DLD1 (cell line): ENCODE data around the gene GASK1A.

ENCODE experiments used
- in situ Hi-C: cut with HindIII; loops from 2 replicates; pipeline ENCODE4 v1.10.0; 2017; ENCODE audit warnings: low sequenced_read_pairs

Gene GASK1A

GRCh38 chr3:43013256-43013655 is 34.1 kb downstream of the GASK1A start:
- in situ Hi-C loops: no loop called here

- in situ Hi-C loops: no loop called here
Measured at GRCh38 chr3:43013743-43014155, 34.6 kb downstream of the GASK1A start.

GRCh38 chr3:43014241-43014640 is 35.1 kb downstream of the GASK1A start:
- in situ Hi-C loops: no loop called here

- in situ Hi-C loops: no loop called here
Measured at GRCh38 chr3:43014956-43015355, 35.8 kb downstream of the GASK1A start.

GRCh38 chr3:43015572-43015971 is 36.5 kb downstream of the GASK1A start:
- in situ Hi-C loops: no loop called here

GRCh38 chr3:43015991-43016865 is 37.1 kb downstream of the GASK1A start:
- in situ Hi-C loops: no loop called here

GRCh38 chr3:43017004-43017403 is 37.9 kb downstream of the GASK1A start:
- in situ Hi-C loops: no loop called here

- in situ Hi-C loops: no loop called here
Measured at GRCh38 chr3:43017593-43018195, 38.6 kb downstream of the GASK1A start.

GRCh38 chr3:43018246-43018645 is 39.1 kb downstream of the GASK1A start:
- in situ Hi-C loops: no loop called here

GRCh38 chr3:43019006-43019809 is 40.1 kb downstream of the GASK1A start:
- in situ Hi-C loops: no loop called here

- in situ Hi-C loops: no loop called here
Measured at GRCh38 chr3:43019826-43020225, 40.7 kb downstream of the GASK1A start.

GRCh38 chr3:43021186-43021585 is 42.1 kb downstream of the GASK1A start:
- in situ Hi-C loops: no loop called here

GRCh38 chr3:43022121-43022520 is 43.0 kb downstream of the GASK1A start:
- in situ Hi-C loops: no loop called here

- in situ Hi-C loops: no loop called here
Measured at GRCh38 chr3:43023066-43023465, 44.0 kb downstream of the GASK1A start.

GRCh38 chr3:43023746-43024145 is 44.6 kb downstream of the GASK1A start:
- in situ Hi-C loops: no loop called here

- in situ Hi-C loops: no loop called here
Measured at GRCh38 chr3:43024181-43024885, 45.2 kb downstream of the GASK1A start.

- in situ Hi-C loops: no loop called here
Measured at GRCh38 chr3:43025423-43025822, 46.3 kb downstream of the GASK1A start.

- in situ Hi-C loops: no loop called here
Measured at GRCh38 chr3:43028001-43028400, 48.9 kb downstream of the GASK1A start.

- in situ Hi-C loops: no loop called here
Measured at GRCh38 chr3:43028678-43029490, 49.8 kb downstream of the GASK1A start.
